ENCODE data around the gene GPR26.

- TF ChIP-seq RFX5 (IDR thresholded peaks at IDR 0.05; ENCODE audit: low read depth, low read length) (no peak), CTCF (conservative IDR thresholded peaks at IDR 0.05; ENCODE audit: low read depth, low read length) (no peak), MAFK (IDR thresholded peaks at IDR 0.05; ENCODE audit: low read depth, low read length) (no peak), RAD21 (IDR thresholded peaks at IDR 0.05; ENCODE audit: low read length) (no peak), POLR2A (IDR thresholded peaks at IDR 0.05; ENCODE audit: low read depth, low read length) (no peak), ELK1 (IDR thresholded peaks at IDR 0.05; ENCODE audit: borderline replicate concordance, low read depth, low read length) (no peak), USF2 (IDR thresholded peaks at IDR 0.05; ENCODE audit: low read depth, low read length) (no peak), FOS (IDR thresholded peaks at IDR 0.05; ENCODE audit: low read depth, low read length) (no peak), RCOR1 (IDR thresholded peaks at IDR 0.05; ENCODE audit: insufficient replicate concordance, low read length) (no peak), SMC3 (IDR thresholded peaks at IDR 0.05; ENCODE audit: low read depth, low read length) (no peak), MAZ (IDR thresholded peaks at IDR 0.05; ENCODE audit: borderline replicate concordance, low read depth, low read length) (no peak), CHD1 (IDR thresholded peaks at IDR 0.05; ENCODE audit: low read depth, low read length) (no peak)
Measured at GRCh38 chr10:123636598-123637325, 29.4 kb upstream of the GPR26 start.

All from IMR-90 (cell line).